DMS153 treated with DMSO at 0.1 percent for 48 hours (cell line): Measurements from ENCODE around the gene MAB21L1.

Experiments
- DNase-seq: peaks from one replicate; lab custom pipeline; 2025; ENCODE audit not compliant: unreplicated experiment; lab: John Stamatoyannopoulos, UW

Gene MAB21L1

DNA sequence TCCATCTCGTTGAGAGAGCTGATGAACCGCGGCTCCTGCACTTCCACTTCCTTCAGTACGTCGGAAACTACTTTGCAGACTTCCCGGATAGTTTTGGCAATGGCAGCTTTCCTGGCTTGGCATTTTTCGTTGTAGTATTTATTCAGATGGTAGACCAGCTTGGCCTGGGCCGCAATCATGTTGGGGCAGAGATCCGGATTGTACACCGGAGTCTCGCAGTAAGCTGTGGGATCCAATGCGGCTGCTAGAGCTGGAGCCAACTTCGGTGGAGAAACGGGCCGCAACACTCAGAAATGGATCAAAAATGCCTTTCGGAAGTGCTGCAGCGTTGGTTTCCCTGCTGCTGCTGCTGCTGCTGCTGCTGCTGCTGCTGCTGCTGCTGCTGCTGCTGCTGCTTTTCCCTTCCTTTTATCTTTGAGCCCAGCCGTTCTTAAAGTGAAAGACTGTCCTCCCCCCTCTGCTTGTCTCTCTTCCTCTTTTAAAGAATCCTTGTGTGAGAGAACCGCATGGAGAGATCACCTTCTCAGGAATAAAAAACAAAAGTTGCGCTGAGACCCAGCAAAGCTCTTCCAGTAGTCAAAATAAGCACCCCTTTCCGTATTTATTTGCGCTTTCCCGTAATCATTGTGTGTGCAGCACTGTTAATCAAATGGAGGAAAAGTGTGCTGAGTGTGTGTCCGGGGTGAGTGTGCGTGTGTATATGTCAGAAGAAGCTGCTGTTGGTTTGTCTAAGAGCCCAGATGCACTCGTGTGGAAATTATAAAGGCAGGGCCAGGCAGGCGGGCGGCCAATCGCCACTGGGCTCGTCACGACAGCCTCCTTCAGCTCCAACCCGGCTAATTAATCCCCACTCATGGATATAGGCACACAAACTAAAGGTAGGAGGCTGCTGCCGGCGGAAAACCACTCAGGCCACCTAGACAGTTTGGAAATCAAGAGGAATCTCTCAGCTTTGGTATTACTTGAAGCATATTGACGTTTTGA lies at the start of gene MAB21L1:
Gene MAB21L1 (minus strand): TSS at position 730 of the 984 bp plus-strand sequence. CDS start 551 bp downstream, at position 179.
- no peak for DNase-seq

GRCh38 chr13:35524171-35524570 lies 47.7 kb upstream of the MAB21L1 start:
- no peak for DNase-seq

DNA sequence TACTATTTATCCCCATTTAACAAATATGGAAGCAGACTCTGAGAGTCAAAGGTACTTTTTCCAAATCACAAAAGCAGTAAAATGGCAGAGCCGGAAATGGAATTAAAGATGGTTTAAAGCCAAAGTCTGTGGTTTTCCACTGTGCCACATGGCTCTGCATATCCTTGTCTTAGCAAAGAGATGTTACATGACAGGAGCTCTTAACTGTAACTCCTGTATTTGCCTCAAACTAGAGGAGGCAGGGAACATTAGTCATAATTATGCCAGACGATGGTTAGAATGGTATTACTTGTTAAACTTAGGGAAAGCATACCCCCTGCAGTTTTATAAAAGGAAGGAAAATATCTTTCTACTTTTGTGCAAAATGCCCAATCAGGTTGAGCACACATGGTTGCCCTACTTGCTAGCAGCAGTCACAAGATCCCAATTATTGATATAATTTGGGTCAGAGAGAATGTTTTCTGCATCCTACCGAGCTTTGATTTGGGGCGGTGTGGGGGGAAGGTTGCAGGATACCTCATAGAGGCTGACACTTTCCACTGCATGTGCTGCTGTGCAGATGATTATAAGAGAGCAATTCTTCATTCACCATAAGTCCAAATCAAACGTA lies 42.0 kb upstream of the MAB21L1 start:
- no peak for DNase-seq

GRCh38 chr13:35514801-35515502 lies 38.5 kb upstream of the MAB21L1 start:
- no peak for DNase-seq

DNA sequence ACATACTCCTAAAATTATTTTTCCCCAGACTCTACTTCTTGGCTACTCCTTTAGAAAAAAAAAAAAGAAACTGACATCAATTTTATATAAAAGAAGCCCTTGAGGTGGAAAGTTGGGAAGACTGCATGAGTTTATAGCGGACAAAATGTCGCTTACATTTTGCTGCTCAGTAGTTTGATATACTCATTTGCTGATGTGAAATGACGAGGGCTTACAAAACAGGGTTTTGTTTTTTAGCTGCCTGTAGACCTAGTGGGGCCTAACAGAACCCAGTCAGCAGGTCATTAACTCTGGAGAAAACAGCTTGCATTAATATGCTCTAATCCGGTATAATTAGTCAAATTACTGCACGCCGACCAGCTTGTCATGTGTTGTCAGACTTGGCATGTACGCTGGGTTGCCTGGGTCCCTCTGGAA lies 37.6 kb upstream of the MAB21L1 start:
- no peak for DNase-seq

- DNase-seq, result no peak
These were observed 35.9 kb upstream of the MAB21L1 start for GRCh38 chr13:35512271-35512920.

- DNase-seq, result no peak
These were observed 26.0 kb upstream of the MAB21L1 start for GRCh38 chr13:35502456-35502855.

DNA sequence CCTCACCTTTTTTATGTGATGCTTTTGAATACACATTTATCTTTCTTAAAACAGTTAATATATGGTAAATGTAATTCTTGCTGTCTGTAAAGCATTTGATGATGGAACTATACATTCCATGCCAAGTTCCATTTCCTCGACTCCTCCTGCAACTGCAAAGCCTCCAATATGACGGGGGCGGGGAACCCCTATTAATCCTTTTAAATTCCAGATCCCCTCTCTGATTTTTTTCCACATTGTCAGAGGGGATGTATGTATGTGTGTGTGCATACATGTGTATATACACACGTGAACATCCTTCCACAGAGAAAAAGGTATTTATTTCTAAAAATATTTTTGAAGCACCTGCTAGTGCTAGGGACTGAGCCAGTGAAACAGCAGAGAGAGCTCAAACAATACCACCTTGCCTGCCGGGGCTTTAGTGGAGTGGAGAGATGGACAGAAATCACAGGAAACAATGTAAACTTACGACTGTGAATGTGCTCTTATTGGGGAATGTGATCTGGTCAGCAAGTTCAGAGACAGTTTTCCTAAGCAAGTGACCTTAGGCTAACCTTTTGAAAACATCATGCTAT lies 25.3 kb upstream of the MAB21L1 start:
- no peak for DNase-seq

- peak; percentile 75 for DNase-seq
These were observed 23.7 kb upstream of the MAB21L1 start for GRCh38 chr13:35500144-35500543.

DNA sequence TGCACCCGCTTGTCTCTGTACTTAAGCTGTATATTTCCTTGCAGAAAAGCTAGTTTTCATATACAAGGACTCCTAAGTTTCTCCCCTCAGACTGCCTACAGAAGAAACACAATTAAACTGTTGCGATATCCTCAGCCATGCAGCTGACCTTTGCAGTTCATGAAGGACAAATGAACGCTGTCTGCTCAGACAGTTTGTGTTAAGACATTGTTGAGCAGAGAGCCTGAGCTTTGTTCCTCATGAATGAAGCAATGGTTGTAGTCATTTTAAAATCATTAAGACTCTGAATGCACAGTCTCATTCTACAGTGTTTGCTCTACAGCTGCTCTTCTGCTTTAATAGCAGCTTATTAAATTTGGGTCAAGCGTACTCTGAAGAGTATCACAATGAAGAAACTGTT lies 23.2 kb upstream of the MAB21L1 start:
- DNase-seq, result peak; percentile 75

GRCh38 chr13:35499196-35499662 lies 22.7 kb upstream of the MAB21L1 start:
- DNase-seq, result peak; percentile 92

DNA sequence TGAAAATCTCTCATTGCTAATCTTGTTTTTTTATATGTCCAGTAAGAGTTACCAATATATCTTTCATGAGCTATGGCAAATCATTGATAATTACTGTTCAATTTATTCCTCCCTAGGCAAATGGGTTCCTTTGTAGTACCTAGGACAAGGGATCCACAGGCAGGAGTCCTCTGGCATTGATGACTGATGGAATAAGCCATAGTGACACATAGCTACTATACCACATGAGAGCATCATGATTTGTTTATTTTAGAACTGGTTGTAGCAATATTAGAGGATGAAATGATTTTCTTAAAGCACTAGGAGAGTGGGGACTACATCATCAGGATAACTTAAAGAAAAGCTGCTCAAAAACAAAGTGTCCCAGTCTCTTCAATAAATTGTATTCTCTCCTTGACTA lies 21.7 kb upstream of the MAB21L1 start:
- peak; percentile 7 for DNase-seq

- no peak for DNase-seq
These were observed 20.4 kb upstream of the MAB21L1 start for GRCh38 chr13:35496761-35497386.

DNA sequence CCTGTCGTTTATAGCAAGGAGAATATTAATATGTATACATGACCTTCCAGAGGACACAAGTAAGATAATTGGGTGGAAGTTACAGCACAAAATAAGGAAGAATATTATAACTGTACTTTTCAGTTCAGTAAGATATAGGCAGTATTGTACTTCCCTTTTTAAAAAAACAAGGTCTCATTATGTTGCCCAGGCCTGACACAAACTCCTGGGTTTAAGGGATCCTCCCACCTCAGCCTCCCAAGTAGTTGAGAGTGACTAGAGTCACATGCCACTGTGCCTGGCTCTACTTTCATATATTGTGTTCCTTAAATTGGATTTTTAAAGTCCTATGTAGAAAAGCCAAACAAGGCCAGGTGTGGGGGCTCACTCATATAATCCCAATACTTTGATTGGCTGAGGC lies 19.5 kb upstream of the MAB21L1 start:
- no peak for DNase-seq

- no peak for DNase-seq
These were observed 12.6 kb upstream of the MAB21L1 start for GRCh38 chr13:35489050-35489449.

DNA sequence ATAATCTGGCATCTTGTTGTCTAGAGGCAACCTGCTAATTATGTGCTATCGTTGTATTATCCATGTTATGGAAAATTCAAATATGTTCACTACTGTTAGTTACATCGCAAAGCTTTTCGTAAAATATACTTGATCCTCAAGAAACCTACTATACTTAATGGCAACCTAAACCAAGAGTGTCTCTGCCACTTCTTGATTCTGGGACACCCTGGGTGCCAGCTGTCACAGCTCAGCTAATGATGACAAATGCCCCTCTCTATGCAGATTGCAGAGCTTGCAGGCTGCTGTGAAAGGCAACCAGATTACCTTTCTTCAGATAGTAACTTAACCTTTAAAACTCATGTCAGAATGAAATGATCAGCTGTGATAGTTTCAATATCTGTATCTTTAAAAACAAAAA lies 8.9 kb upstream of the MAB21L1 start:
- DNase-seq, result no peak

- no peak for DNase-seq
These were observed 7.9 kb upstream of the MAB21L1 start for GRCh38 chr13:35484384-35484783.

- DNase-seq, result no peak
These were observed 7.3 kb upstream of the MAB21L1 start for GRCh38 chr13:35483761-35484160.

- DNase-seq, result no peak
These were observed 6.0 kb upstream of the MAB21L1 start for GRCh38 chr13:35482527-35482926.

- DNase-seq, result no peak
These were observed 5.3 kb upstream of the MAB21L1 start for GRCh38 chr13:35481777-35482176.
